Stimulated activated CD8-positive, alpha-beta memory T cell treated with anti-CD3 and anti-CD28 coated beads, Interleukin-4, amount 100 ng/mL, for 4 hours (primary cell): ENCODE results near the gene PMVK.

Experiments used
- DNase-seq, 2 donors: peaks; one replicate each; pipeline ENCODE4 v3.0.0-alpha.2; 2020; ENCODE audit warnings: low read depth in 2 of 2, low spot score in 1 of 2

PMVK gene

DNA sequence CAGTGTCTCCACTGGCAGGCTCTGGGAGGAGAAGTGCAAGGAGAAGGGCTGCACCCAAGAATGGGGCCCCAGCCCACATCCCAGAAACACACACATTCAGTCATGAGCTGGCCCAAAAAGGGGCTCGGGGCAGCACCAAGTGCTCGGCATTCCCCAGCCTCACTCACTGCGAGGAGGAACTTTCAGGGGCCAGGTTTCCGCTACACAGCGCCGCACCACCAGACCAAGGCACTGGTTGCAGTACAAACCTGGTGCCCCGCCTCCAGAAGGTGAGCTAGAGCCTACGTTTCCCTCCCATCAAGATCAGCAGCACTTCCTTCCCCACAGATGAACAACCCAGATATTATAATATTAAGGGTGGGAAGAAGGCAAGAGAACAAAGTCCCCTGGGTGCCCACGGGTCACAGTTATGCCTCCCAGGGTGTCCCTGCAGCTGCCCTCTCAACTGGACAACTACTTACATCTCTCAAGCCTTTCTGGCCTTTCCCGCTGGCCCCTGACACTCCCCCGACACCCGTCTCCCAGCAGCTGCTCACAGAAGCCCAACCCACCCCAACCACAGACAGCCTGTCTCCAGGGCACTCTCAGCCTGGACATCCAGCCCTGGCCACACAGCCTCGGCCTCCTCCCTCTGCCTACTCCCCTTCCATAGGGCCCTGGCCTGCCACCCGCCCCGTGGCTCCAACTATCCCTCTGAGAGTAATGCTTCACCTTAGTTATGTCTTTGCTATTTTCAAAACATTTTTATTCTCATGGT, 15.6 kb upstream of the PMVK start:
- peak in 1 of 2 donors; percentile 22 for DNase-seq

- no peak for DNase-seq
Measured at GRCh38 chr1:154948079-154948478, 11.6 kb upstream of the PMVK start.

GRCh38 chr1:154945962-154946850, 9.7 kb upstream of the PMVK start:
- no peak for DNase-seq

DNA sequence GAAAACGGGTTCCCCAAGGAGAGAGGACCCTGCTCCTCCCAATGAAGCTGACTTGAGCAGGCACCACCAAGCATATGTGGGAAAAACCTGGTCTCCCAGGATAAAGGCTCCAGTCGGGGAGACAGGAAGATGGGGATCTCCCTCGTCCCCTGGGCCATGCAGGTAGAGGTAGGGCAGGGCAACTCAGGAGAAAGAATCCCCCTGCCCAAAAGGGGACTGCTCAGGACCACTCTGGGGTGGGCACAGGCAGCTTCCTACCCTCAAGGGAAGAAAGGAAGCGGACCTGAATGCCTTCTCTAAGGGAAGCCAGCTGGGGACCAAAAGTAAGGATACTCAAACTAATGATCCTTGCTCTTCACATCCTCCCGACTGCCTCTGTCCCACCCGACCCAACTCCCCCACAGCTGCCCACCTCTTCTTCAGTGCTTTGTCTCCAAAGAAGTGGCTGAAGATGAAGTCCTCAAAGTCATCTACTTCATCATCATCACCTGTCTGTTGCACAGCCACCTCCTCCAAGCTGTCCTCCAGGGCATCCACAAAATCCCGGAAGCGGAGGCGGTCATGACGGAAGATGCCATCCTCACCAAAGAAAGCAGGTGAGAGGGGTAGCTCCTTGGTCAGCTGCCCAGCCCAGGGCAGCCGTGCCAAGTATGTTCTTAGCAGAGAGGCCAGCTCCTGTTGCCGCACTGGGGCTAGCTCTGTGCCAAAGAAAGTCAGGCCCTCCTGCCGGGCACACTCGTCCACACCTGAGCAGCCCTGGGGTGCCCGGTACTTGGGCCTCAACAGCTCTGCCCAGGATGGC, 8.8 kb upstream of the PMVK start:
- DNase-seq, result no peak

GRCh38 chr1:154944401-154945159, 8.1 kb upstream of the PMVK start:
- no peak for DNase-seq

GRCh38 chr1:154943649-154944400, 7.3 kb upstream of the PMVK start:
- no peak for DNase-seq

DNA sequence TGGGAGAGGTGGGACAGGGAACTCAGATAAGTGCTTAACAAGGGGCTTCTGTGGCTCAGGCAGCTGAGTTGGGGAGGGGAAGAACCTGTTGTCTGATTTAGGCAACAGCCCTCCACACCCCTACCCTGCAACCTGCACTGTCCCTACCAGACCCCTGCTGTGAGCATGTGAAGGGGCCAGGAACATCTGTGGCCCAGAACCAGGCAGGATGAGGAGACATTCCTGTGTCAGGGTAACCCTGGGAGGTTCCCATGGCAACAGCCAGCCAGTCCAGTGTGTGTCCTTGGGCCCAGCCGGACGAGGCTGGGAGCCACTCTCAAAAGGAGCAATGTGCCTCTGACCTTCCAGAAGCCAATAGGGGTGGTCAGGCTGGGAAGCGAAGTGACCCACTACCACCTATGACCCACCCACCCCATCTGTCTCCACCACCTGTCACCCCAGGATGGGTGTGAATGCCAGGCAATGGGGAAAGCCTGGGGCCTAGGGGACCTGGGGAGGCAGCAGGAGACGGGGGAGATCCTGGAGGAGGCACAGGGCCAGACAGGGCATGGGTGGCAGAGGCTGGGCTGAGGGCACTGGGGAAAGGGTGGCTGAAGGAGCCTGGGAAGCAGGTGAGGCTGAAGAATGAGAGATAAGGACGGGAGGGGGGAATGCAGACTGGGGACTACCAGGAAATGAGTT, 5.0 kb upstream of the PMVK start:
- DNase-seq, result no peak

- no peak for DNase-seq
Measured at GRCh38 chr1:154940651-154941194, 4.2 kb upstream of the PMVK start.

- DNase-seq, result no peak
Measured at GRCh38 chr1:154940213-154940560, 3.7 kb upstream of the PMVK start.

- no peak for DNase-seq
Measured at GRCh38 chr1:154938604-154939399, 2.3 kb upstream of the PMVK start.

DNA sequence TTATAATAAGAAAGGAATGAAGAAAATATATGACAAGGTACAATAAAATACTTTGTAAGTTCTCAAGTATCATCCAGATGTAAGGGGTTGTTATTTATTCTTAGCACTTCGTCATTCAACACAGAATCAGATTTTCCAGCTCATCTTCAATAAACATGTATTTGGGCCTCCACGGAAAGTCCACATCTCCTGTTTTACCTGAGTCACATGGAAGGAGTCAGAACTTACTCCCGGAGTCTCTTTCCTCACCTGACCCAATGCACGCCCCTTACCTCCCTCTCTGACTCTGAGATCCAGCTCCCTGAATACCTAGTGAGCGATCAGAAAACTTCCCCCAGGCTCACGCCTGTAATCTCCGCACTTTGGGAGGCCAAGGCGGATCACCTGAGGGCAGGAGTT, 1.5 kb upstream of the PMVK start:
- no peak for DNase-seq

DNA sequence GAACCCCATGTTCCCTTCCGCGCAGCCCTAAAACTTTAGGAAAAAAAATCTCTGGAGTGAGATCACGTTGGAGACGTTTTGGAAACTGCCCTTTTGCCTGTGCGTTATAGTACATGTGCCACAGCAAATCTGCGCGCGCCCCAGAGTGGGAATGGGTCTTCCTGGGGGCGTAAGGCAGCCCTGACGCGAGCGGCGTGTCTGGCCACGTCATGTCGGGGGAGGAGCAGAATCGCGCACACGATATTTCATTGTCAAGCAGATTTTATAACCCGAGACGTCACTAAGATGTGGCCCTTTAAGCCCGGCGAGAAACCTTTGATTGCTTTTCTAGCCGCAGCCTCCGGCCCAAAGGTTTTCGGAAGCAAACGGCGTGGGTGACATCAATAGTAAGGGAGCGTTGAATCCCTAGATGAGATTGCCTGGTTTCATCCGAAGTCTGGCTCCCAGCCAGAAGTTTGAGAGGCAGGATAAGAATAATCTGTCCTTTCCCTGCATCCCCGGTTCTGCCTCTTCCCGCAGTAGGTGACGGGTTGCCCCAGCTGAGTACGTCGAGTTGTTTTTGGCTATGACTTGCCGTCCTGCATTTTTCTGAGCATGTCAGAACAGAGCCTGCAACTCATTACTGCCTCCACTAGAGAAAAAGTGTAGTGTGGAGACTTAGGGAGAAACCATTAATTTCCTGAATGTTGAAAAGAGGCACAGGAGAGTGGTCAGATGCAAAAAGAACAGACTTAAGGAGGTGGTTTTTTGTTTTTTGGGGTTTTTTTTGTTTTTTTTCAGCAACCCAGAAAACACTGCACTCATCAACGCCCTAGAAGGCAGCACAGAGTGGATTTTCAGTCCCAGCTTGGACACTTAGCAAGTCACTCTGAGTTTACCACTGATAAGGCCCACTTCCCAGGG, 817 bp upstream of the PMVK start:
- peak; percentile 70 to 79 for DNase-seq

- no peak for DNase-seq
Measured at GRCh38 chr1:154935749-154936554, 567 bp downstream of the PMVK start.

- no peak for DNase-seq
Measured at GRCh38 chr1:154934358-154934948, 2.1 kb downstream of the PMVK start.

GRCh38 chr1:154931940-154932487, 4.5 kb downstream of the PMVK start:
- DNase-seq, result no peak

DNA sequence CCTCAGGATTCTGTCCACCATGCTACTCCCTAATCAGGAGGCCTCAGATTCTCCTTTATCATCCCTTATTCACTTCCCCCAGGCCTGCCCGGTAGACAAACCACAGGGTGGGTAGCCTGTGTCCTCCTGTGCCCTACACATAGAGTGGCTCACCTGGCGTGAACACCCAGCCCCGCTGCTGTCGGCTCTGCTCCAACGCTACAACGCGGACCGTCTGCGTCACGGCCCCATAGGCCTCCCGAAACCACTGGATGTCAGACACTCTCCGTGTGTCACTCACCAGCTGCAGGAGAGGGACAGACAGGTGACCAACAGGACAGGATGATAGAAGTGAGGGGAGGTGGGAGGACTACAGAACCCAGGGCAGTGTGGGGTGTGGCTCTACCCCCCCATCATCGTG, 10.3 kb downstream of the PMVK start:
- no peak for DNase-seq
